Ectodermal cell (in vitro differentiated cells): ENCODE measurements around the gene DUSP28.
A peak's percentile ranks its signal among the peaks of the same experiment; 100 is the strongest.
"Not testable (repeated sequence)": the region's sequence is repeated elsewhere in the genome, so short reads cannot be mapped to it uniquely, and the experiment has no call there.

ENCODE experiments used
- H3K27ac ChIP-seq: 2 replicates; pipeline ENCODE4 v1.7.0; 2013; ENCODE audit warnings: mild to moderate bottlenecking, low read depth, low read length; ENCODE audit not compliant: insufficient read depth, poor library complexity, severe bottlenecking
- H3K27me3 ChIP-seq: 2 replicates; pipeline ENCODE4 v1.7.0; 2013; ENCODE audit warnings: mild to moderate bottlenecking, low read length; ENCODE audit not compliant: insufficient read depth, control insufficient read depth, poor library complexity, severe bottlenecking
- H3K36me3 ChIP-seq: one replicate; pipeline ENCODE4 v1.7.0; 2013; ENCODE audit warnings: low read length; ENCODE audit not compliant: control insufficient read depth, insufficient read depth
- H3K4me1 ChIP-seq: one replicate; pipeline ENCODE4 v1.7.0; 2013; ENCODE audit warnings: low read length; ENCODE audit not compliant: control insufficient read depth, insufficient read depth
- H3K4me3 ChIP-seq: 2 replicates; pipeline ENCODE4 v1.7.0; 2013; ENCODE audit warnings: low read depth, low read length, control low read depth; ENCODE audit not compliant: insufficient read depth
- H3K9me3 ChIP-seq: 2 replicates; pipeline ENCODE4 v1.7.0; 2013; ENCODE audit warnings: mild to moderate bottlenecking, low read length, moderate library complexity; ENCODE audit not compliant: control insufficient read depth
- WGBS, 2 experiments: methylation state at CpG; one replicate each; pipeline ENCODE4 v1.1.7; 2013; ENCODE audit warnings: missing lambda C conversion rate in 2 of 2; 5-methylcytosine and 5-hydroxymethylcytosine counted together

Gene DUSP28

GRCh38 chr2:240560480-240561324 is 545 bp downstream of the DUSP28 start:
- peaks cover under 1% of the 10 kb centered on the region for H3K4me1 ChIP-seq
- peaks cover 28% of the 10 kb centered on the region for H3K27me3 ChIP-seq
- peak overlapping the region; percentile 74 for H3K4me3 ChIP-seq
- H3K27ac ChIP-seq: peak overlapping the region; percentile 47
- WGBS, 2 experiments: 0% methylated on average over 101 of the region's 101 CpGs
- H3K36me3 ChIP-seq: no peaks in the 10 kb centered on the region
- no peaks in the 10 kb centered on the region for H3K9me3 ChIP-seq

GRCh38 chr2:240561325-240561971 is 1.3 kb downstream of the DUSP28 start:
- Histone ChIP-seq H3K4me3 (peak overlapping the region; percentile 74), H3K4me1 (peaks cover 6% of the 10 kb centered on the region), H3K27me3 (peaks cover 29% of the 10 kb centered on the region), H3K9me3 (no peaks in the 10 kb centered on the region), H3K36me3 (no peaks in the 10 kb centered on the region), H3K27ac (no peak overlapping the region)
- WGBS, 2 experiments: 50 to 54% methylated on average over 12 to 14 of the region's 14 CpGs

GRCh38 chr2:240563231-240563630 is 3.1 kb downstream of the DUSP28 start:
- not testable (repeated sequence) for H3K27ac ChIP-seq, H3K36me3 ChIP-seq, H3K9me3 ChIP-seq, H3K4me1 ChIP-seq, H3K4me3 ChIP-seq
- WGBS, 2 experiments: 93 to 95% methylated on average over 17 of the region's 17 CpGs
- H3K27me3 ChIP-seq: peaks cover 35% of the 10 kb centered on the region

GRCh38 chr2:240563951-240564560 is 3.9 kb downstream of the DUSP28 start:
- H3K36me3 ChIP-seq: no peaks in the 10 kb centered on the region
- H3K4me1 ChIP-seq: peaks cover 6% of the 10 kb centered on the region
- 94 to 96% methylated on average over 12 of the region's 12 CpGs for WGBS, 2 experiments
- no peak overlapping the region for H3K27ac ChIP-seq
- no peak overlapping the region for H3K4me3 ChIP-seq
- peaks cover 33% of the 10 kb centered on the region for H3K27me3 ChIP-seq
- no peaks in the 10 kb centered on the region for H3K9me3 ChIP-seq

GRCh38 chr2:240564561-240565332 is 4.6 kb downstream of the DUSP28 start:
- peaks cover 33% of the 10 kb centered on the region for H3K27me3 ChIP-seq
- no peaks in the 10 kb centered on the region for H3K9me3 ChIP-seq
- no peak overlapping the region for H3K27ac ChIP-seq
- H3K36me3 ChIP-seq: no peaks in the 10 kb centered on the region
- 91 to 94% methylated on average over 10 of the region's 10 CpGs for WGBS, 2 experiments
- H3K4me1 ChIP-seq: peaks cover 6% of the 10 kb centered on the region
- no peak overlapping the region for H3K4me3 ChIP-seq

GRCh38 chr2:240565333-240566202 is 5.4 kb downstream of the DUSP28 start:
- Histone ChIP-seq H3K27ac (no peak overlapping the region), H3K27me3 (peaks cover 39% of the 10 kb centered on the region), H3K9me3 (no peaks in the 10 kb centered on the region), H3K4me1 (peaks cover 6% of the 10 kb centered on the region), H3K36me3 (no peaks in the 10 kb centered on the region), H3K4me3 (no peak overlapping the region)
- 85 to 86% methylated on average over 26 of the region's 26 CpGs for WGBS, 2 experiments

GRCh38 chr2:240566203-240567136 is 6.3 kb downstream of the DUSP28 start:
- 19% methylated on average over 53 of the region's 53 CpGs for WGBS, 2 experiments
- H3K27me3 ChIP-seq: peaks cover 46% of the 10 kb centered on the region
- no peak overlapping the region for H3K27ac ChIP-seq
- no peak overlapping the region for H3K4me3 ChIP-seq
- H3K9me3 ChIP-seq: no peaks in the 10 kb centered on the region
- no peaks in the 10 kb centered on the region for H3K36me3 ChIP-seq
- H3K4me1 ChIP-seq: peaks cover 6% of the 10 kb centered on the region

- Histone ChIP-seq H3K9me3 (no peaks in the 10 kb centered on the region), H3K27me3 (peaks cover 46% of the 10 kb centered on the region), H3K27ac (no peak overlapping the region), H3K4me1 (peaks cover 6% of the 10 kb centered on the region), H3K4me3 (peak overlapping the region; percentile 40), H3K36me3 (no peaks in the 10 kb centered on the region)
- WGBS, 2 experiments: 57 to 59% methylated on average over 26 of the region's 26 CpGs
These were observed 7.1 kb downstream of the DUSP28 start for GRCh38 chr2:240567137-240567871.
